IMR-90 (cell line): Measurements from ENCODE around the gene RPN2. TPM values are rescaled to one million over a fixed set of nuclear protein-coding genes. Genes with fewer than 3 reads are reported as not detected.

ENCODE experiments used
- ATAC-seq: fragments of 200-7000 bp; cut with Tn5 transposase; 2 replicates; pipeline ENCODE4 v1.9.1; 2020; ENCODE audit warnings: low read depth, mild to moderate bottlenecking, moderate library complexity
- BruUV-seq: library from RNA; stranded (reverse); fragments of 400-500 nt; replicated peaks from 2 replicates; lab custom pipeline; 2021; lab: Mats Ljungman, UMichigan
- CTCF ChIA-PET: fragments of 300-600 bp; formaldehyde crosslinking; extraction: SDS; loops from one replicate; lab custom pipeline; 2021; ENCODE audit warnings: antibody characterized with exemption; lab: Yijun Ruan, JAX
- POLR2A ChIA-PET: fragments of 300-600 bp; sonication (Branson Sonifier 250); formaldehyde crosslinking; loops from one replicate; lab custom pipeline; 2022; ENCODE audit warnings: antibody characterized with exemption; ENCODE audit not compliant: unreplicated experiment; lab: Charles Lee
- DNase-seq: peaks from one replicate; pipeline ENCODE4 v3.0.0; 2013
- H2AFZ ChIP-seq: replicated peaks from 2 replicates; pipeline ENCODE3; 2013; ENCODE audit warnings: low read length, mild to moderate bottlenecking; ENCODE audit not compliant: poor library complexity
- H2AK5ac ChIP-seq: 2 replicates; pipeline ENCODE4 v1.6.1; 2013; ENCODE audit warnings: low read depth, low read length, inconsistent platforms
- H2AK9ac ChIP-seq: replicated peaks from 2 replicates; pipeline ENCODE3; 2013; ENCODE audit warnings: mild to moderate bottlenecking, low read depth, low read length, moderate library complexity; ENCODE audit not compliant: poor library complexity
- H2BK120ac ChIP-seq: 2 replicates; pipeline ENCODE4 v1.6.1; 2013; ENCODE audit warnings: low read depth, low read length, inconsistent platforms
- H2BK15ac ChIP-seq: 3 replicates; pipeline ENCODE4 v1.6.1; 2013; ENCODE audit warnings: low read depth, low read length, inconsistent platforms
- H2BK20ac ChIP-seq: 2 replicates; pipeline ENCODE4 v1.6.1; 2013; ENCODE audit warnings: low read depth, mild to moderate bottlenecking, inconsistent platforms, low read length, moderate library complexity
- H2BK5ac ChIP-seq: 2 replicates; pipeline ENCODE4 v1.6.1; 2013; ENCODE audit warnings: mild to moderate bottlenecking, low read depth, low read length, inconsistent platforms; ENCODE audit not compliant: poor library complexity, severe bottlenecking
- H3K14ac ChIP-seq: replicated peaks from 2 replicates; pipeline ENCODE4 v1.6.1; 2013; ENCODE audit warnings: low read depth, low read length, inconsistent platforms
- H3K18ac ChIP-seq: 2 replicates; pipeline ENCODE4 v1.6.1; 2013; ENCODE audit warnings: low read depth, low read length, control low read depth
- H3K23ac ChIP-seq: 2 replicates; pipeline ENCODE4 v1.6.1; 2013; ENCODE audit warnings: low read depth, low read length, inconsistent platforms
- H3K27ac ChIP-seq: 2 replicates; pipeline ENCODE4 v1.5.1; 2013; ENCODE audit warnings: mild to moderate bottlenecking, control low read depth, low read length; ENCODE audit not compliant: insufficient read depth
- H3K27me3 ChIP-seq: 2 replicates; pipeline ENCODE4 v1.6.1; 2013; ENCODE audit warnings: low read length; ENCODE audit not compliant: control insufficient read depth, insufficient read depth
- H3K36me3 ChIP-seq: 2 replicates; pipeline ENCODE4 v1.6.1; 2013; ENCODE audit warnings: low read length, mixed read lengths; ENCODE audit not compliant: control insufficient read depth, insufficient read depth
- H3K4ac ChIP-seq: 2 replicates; pipeline ENCODE4 v1.6.1; 2013; ENCODE audit warnings: low read depth, low read length, inconsistent platforms
- H3K4me1 ChIP-seq: 2 replicates; pipeline ENCODE4 v1.6.1; 2013; ENCODE audit warnings: low read length, mixed read lengths; ENCODE audit not compliant: control insufficient read depth, insufficient read depth
- H3K4me2 ChIP-seq: 2 replicates; pipeline ENCODE4 v1.6.1; 2013; ENCODE audit warnings: low read depth, mild to moderate bottlenecking, control low read depth, low read length, moderate library complexity
- H3K4me3 ChIP-seq: 2 replicates; pipeline ENCODE4 v1.5.1; 2013; ENCODE audit warnings: low read depth, mild to moderate bottlenecking, control low read depth, low read length, moderate library complexity; ENCODE audit not compliant: insufficient read depth
- H3K56ac ChIP-seq: 2 replicates; pipeline ENCODE4 v1.6.1; 2013; ENCODE audit warnings: low read length, inconsistent platforms; ENCODE audit not compliant: insufficient read depth; ENCODE audit errors: extremely low read depth
- H3K79me1 ChIP-seq, 2 experiments: 2 replicates each; pipeline ENCODE4 v1.6.1; 2013; ENCODE audit warnings: low read length in 2 of 2, inconsistent platforms in 1 of 2, low read depth in 1 of 2
- H3K9ac ChIP-seq: 2 replicates; pipeline ENCODE4 v1.6.1; 2013; ENCODE audit warnings: low read depth, low read length, control low read depth
- H3K9me1 ChIP-seq: 2 replicates; pipeline ENCODE4 v1.6.1; 2013; ENCODE audit warnings: low read length, inconsistent platforms; ENCODE audit not compliant: insufficient read depth
- H3K9me3 ChIP-seq: 2 replicates; pipeline ENCODE4 v1.6.1; 2013; ENCODE audit warnings: low read length; ENCODE audit not compliant: control insufficient read depth, insufficient read depth
- H4K20me1 ChIP-seq: 2 replicates; pipeline ENCODE4 v1.6.1; 2013; ENCODE audit warnings: low read length, inconsistent platforms; ENCODE audit not compliant: insufficient read depth
- H4K5ac ChIP-seq: 2 replicates; pipeline ENCODE4 v1.6.1; 2013; ENCODE audit warnings: mild to moderate bottlenecking, low read depth, low read length, control low read depth
- H4K8ac ChIP-seq, 2 experiments: 2 replicates each; pipeline ENCODE4 v1.6.1; 2013; ENCODE audit warnings: low read depth in 2 of 2, low read length in 2 of 2, control low read depth in 1 of 2, inconsistent platforms in 1 of 2
- H4K91ac ChIP-seq: 2 replicates; pipeline ENCODE4 v1.6.1; 2013; ENCODE audit warnings: low read depth, low read length, inconsistent platforms; ENCODE audit not compliant: insufficient read depth
- BHLHE40 ChIP-seq: fragments of 150-350 bp; IDR thresholded peaks from 2 replicates; pipeline ENCODE4 v1.6.1; 2016; ENCODE audit warnings: mild to moderate bottlenecking, low read depth, low read length
- CEBPB ChIP-seq: IDR thresholded peaks from 2 replicates; pipeline ENCODE4 v1.6.1; 2012; ENCODE audit warnings: low read depth, low read length, improper control_type of control experiment
- CHD1 ChIP-seq: IDR thresholded peaks from 2 replicates; pipeline ENCODE4 v1.6.1; 2012; ENCODE audit warnings: low read depth, low read length, improper control_type of control experiment
- CTCF ChIP-seq: conservative IDR thresholded peaks from 2 replicates; pipeline ENCODE4 v1.5.1; 2012; ENCODE audit warnings: mild to moderate bottlenecking, low read depth, low read length, improper control_type of control experiment
- FOS ChIP-seq: fragments of 150-350 bp; IDR thresholded peaks from 2 replicates; pipeline ENCODE4 v1.6.1; 2016; ENCODE audit warnings: low read depth, low read length
- MAFK ChIP-seq: IDR thresholded peaks from 2 replicates; pipeline ENCODE4 v1.6.1; 2012; ENCODE audit warnings: low read depth, low read length, improper control_type of control experiment
- MAZ ChIP-seq: IDR thresholded peaks from 2 replicates; pipeline ENCODE4 v1.6.1; 2012; ENCODE audit warnings: low read depth, mild to moderate bottlenecking, low read length, improper control_type of control experiment, moderate library complexity, borderline replicate concordance
- NFE2L2 ChIP-seq: fragments of 150-350 bp; IDR thresholded peaks from 2 replicates; pipeline ENCODE4 v1.6.1; 2016; ENCODE audit warnings: low read depth, mild to moderate bottlenecking, low read length
- POLR2A ChIP-seq: IDR thresholded peaks from 2 replicates; pipeline ENCODE4 v1.6.1; 2012; ENCODE audit warnings: mild to moderate bottlenecking, low read depth, low read length
- RAD21 ChIP-seq: IDR thresholded peaks from 2 replicates; pipeline ENCODE4 v1.6.1; 2012; ENCODE audit warnings: low read length, improper control_type of control experiment
- RCOR1 ChIP-seq: IDR thresholded peaks from 2 replicates; pipeline ENCODE4 v1.6.1; 2012; ENCODE audit warnings: mild to moderate bottlenecking, low read length, improper control_type of control experiment; ENCODE audit not compliant: insufficient replicate concordance
- RFX5 ChIP-seq: IDR thresholded peaks from 2 replicates; pipeline ENCODE4 v1.8.0; 2012; ENCODE audit warnings: low read depth, mild to moderate bottlenecking, low read length, moderate library complexity
- SMC3 ChIP-seq: fragments of 150-350 bp; IDR thresholded peaks from 2 replicates; pipeline ENCODE4 v1.6.1; 2016; ENCODE audit warnings: low read depth, mild to moderate bottlenecking, antibody characterized with exemption, low read length, moderate library complexity
- WGBS, 2 experiments: methylation state at CpG; one replicate each; pipeline versions ENCODE4 v1.1.5 to v1.1.7; 2013; ENCODE audit warnings: missing lambda C conversion rate in 2 of 2; ENCODE audit not compliant: insufficient read length in 1 of 2; ENCODE audit errors: extremely low coverage in 2 of 2; 5-methylcytosine and 5-hydroxymethylcytosine counted together
- dilution Hi-C: fragments of 300-500 bp; cut with HindIII; formaldehyde crosslinking; loops from one replicate; pipeline ENCODE4 v1.14.3; 2018; ENCODE audit warnings: low sequenced_read_pairs; ENCODE audit not compliant: unreplicated experiment
- in situ Hi-C: fragments of 300-500 bp; cut with MboI; formaldehyde crosslinking; loops from 3 replicates; pipeline ENCODE4 v1.14.3; 2019; ENCODE audit warnings: low sequenced_read_pairs, inconsistent platforms, mixed read lengths
- intact Hi-C: fragments of 100-400 bp; cut with micrococcal nuclease; formaldehyde crosslinking; loops from 2 replicates; pipeline ENCODE4 v1.10.0; 2022
- polyA plus RNA-seq, 3 experiments: library from polyadenylated mRNA; depleted of rRNA; stranded (reverse); fragments of >200 nt; gene quantifications; 2 replicates each; pipeline ENCODE4 v1.2.3, GENCODE V29; 2012; ENCODE audit warnings: low replicate concordance in 1 of 3
- total RNA-seq: library from RNA; depleted of rRNA; stranded (reverse); fragments of >200 nt; gene quantifications from 2 replicates; pipeline ENCODE4 v1.2.3, GENCODE V29; 2012
- TF ChIP-seq, protein P1 (sequence below): fragments of 150-350 bp; IDR thresholded peaks from 2 replicates; pipeline ENCODE4 v1.6.1; 2017; ENCODE audit warnings: mild to moderate bottlenecking, antibody characterized with exemption, low read length, low read depth
- TF ChIP-seq, protein P2 (sequence below): fragments of 150-350 bp; IDR thresholded peaks from 2 replicates; pipeline ENCODE4 v1.6.1; 2016; ENCODE audit warnings: low read depth, mild to moderate bottlenecking, low read length, moderate library complexity, borderline replicate concordance

The RPN2 gene
- total and polyA plus RNA-seq, 2 of the 4 experiments (the other 2 are of a cell fraction): 305 to 481 TPM

DNA sequence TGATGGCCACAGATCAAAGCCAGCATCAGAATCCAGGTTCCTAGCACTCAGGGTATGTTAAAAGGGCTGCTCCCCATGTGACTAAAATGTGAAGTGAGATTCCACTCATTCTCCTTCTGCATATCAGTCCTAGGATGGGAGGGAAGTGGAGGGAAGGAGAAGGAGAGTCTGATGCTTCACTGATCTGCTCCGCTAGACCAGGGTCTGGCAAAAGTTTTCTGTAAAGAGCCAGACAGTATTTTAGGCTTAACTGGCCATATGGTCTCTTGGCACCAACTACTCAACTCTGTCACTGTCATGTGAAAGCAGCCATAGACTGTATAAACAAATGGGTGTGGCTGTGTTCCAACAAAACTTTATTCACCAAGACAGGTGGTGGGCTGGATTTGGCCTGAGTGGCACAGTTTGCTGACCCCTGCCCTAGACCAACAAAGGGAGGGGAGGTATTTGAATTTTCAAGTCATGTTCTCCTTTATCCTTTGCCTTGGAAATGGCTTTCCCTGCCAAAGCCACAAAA is 59.9 kb downstream of the RPN2 start:
- no peak overlapping the region for H2BK120ac ChIP-seq
- H3K79me1 ChIP-seq: peaks cover 0 to 11% of the 10 kb centered on the region in 2 experiments; a peak in 1 of 4 replicates
- no peak overlapping the region for H4K5ac ChIP-seq
- H4K91ac ChIP-seq: no peak overlapping the region
- H3K18ac ChIP-seq: no peak overlapping the region
- POLR2A ChIA-PET: no interaction called here
- no peak overlapping the region for H3K9ac ChIP-seq
- no peak overlapping the region for H3K27ac ChIP-seq
- H2BK15ac ChIP-seq: no peak overlapping the region
- H4K8ac ChIP-seq: no peak overlapping the region
- no peak overlapping the region for H3K4ac ChIP-seq
- H3K14ac ChIP-seq: no peak overlapping the region
- DNase-seq (peak; percentile 10), ATAC-seq (peak; percentile 60)
- WGBS, 2 experiments: 20% methylated on average over 1 of the region's 1 CpG; no CpG with 5 or more reads in 1 of the 2 experiments
- H2BK20ac ChIP-seq: no peak overlapping the region
- no peak overlapping the region for H3K56ac ChIP-seq
- no peak overlapping the region for H3K4me2 ChIP-seq
- no peak overlapping the region for H2AFZ ChIP-seq
- intact Hi-C loops (no loop called here), dilution Hi-C loops (no loop called here), in situ Hi-C loops (no loop called here)
- H2BK5ac ChIP-seq: no peak overlapping the region
- H3K27me3 ChIP-seq: no peaks in the 10 kb centered on the region
- no peaks in the 10 kb centered on the region for H3K9me3 ChIP-seq
- H2AK9ac ChIP-seq: peak overlapping the region; percentile 17
- peaks cover 9% of the 10 kb centered on the region; the same call in 1 of the 2 replicates for H3K4me1 ChIP-seq
- peaks cover 12% of the 10 kb centered on the region for H3K9me1 ChIP-seq
- no peak overlapping the region for H3K23ac ChIP-seq
- H4K20me1 ChIP-seq: peaks cover 7% of the 10 kb centered on the region; the same call in 1 of the 2 replicates
- BruUV-seq: no TSS peak
- H2AK5ac ChIP-seq: no peak overlapping the region
- H3K4me3 ChIP-seq: no peak overlapping the region
- peaks cover 71% of the 10 kb centered on the region for H3K36me3 ChIP-seq
- CTCF ChIA-PET: no interaction called here
- no peak for TF ChIP-seq MAFK
- TF ChIP-seq, protein P1, sequence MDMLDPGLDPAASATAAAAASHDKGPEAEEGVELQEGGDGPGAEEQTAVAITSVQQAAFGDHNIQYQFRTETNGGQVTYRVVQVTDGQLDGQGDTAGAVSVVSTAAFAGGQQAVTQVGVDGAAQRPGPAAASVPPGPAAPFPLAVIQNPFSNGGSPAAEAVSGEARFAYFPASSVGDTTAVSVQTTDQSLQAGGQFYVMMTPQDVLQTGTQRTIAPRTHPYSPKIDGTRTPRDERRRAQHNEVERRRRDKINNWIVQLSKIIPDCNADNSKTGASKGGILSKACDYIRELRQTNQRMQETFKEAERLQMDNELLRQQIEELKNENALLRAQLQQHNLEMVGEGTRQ: no peak
- TF ChIP-seq, protein P2, sequence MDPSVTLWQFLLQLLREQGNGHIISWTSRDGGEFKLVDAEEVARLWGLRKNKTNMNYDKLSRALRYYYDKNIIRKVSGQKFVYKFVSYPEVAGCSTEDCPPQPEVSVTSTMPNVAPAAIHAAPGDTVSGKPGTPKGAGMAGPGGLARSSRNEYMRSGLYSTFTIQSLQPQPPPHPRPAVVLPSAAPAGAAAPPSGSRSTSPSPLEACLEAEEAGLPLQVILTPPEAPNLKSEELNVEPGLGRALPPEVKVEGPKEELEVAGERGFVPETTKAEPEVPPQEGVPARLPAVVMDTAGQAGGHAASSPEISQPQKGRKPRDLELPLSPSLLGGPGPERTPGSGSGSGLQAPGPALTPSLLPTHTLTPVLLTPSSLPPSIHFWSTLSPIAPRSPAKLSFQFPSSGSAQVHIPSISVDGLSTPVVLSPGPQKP: no peak
- TF ChIP-seq MAZ: no peak
- no peak for TF ChIP-seq CTCF
- no peak for TF ChIP-seq CHD1
- no peak for TF ChIP-seq RFX5
- TF ChIP-seq RCOR1: no peak
- no peak for TF ChIP-seq FOS
- TF ChIP-seq RAD21: no peak
- TF ChIP-seq BHLHE40: no peak
- no peak for TF ChIP-seq POLR2A
- no peak for TF ChIP-seq NFE2L2
- no peak for TF ChIP-seq SMC3
- no peak for TF ChIP-seq CEBPB
